ENCODE data around the gene UBE2D2. TPM values are rescaled to one million over a fixed set of nuclear protein-coding genes. Genes with fewer than 3 reads are reported as not detected.

UBE2D2 gene
- total RNA-seq, 6 donors from 2014 or later: 61.8 to 106 (median 86.7) TPM

DNA sequence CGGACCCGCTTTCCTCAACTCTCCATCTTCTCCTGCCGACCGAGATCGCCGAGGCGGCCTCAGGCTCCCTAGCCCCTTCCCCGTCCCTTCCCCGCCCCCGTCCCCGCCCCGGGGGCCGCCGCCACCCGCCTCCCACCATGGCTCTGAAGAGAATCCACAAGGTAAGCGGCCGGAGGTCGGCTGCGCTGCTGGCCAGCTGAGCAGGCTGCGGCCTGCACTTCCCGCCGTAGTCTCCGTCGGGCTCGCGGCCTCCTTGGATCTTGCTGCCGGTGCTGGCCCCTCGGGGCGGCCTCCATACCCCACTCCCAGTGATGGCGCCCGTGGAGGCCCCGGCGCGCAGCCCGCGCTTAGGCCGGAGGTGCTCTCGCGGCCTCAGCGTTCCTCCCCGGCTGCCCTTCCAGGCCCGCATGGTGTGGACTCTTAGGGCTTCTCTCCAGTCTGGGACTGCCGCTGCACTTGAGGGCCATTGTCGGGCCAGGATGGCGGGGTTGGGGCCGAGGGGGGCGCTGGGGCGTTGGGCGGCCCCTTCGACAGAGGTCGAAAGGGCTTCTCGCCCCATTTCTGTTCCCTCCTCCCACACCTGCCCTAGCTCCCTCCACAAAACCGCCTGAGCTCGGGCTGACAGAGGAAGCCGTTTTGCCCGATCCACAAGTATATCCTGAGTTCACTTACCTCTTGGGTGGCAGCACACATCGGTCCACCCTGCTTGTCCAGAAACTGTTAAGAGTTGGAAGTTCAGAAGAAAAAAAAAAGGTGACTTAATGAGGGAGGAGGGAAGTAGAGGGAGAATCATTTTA, 714 bp downstream of the UBE2D2 start:
- TF ChIP-seq POLR2AphosphoS5 (IDR thresholded peaks at IDR 0.05): no peak
- TF ChIP-seq POLR2A (IDR thresholded peaks at IDR 0.05): peak in 1 of 4 donors; percentile 0
- peaks cover 0 to 4% (median 0%) of the 10 kb centered on the region in 4 donors for H3K36me3 ChIP-seq
- 1 to 4% methylated on average over 9 to 15 of the region's 57 CpGs for WGBS, 2 donors
- H3K9me3 ChIP-seq: no peaks in the 10 kb centered on the region
- peak overlapping the region; percentile 94 to 99 (median 97) for H3K27ac ChIP-seq
- no peaks in the 10 kb centered on the region for H3K27me3 ChIP-seq
- peaks cover 40 to 55% (median 49%) of the 10 kb centered on the region in 4 donors for H3K4me1 ChIP-seq
- peak overlapping the region; percentile 44 to 91 (median 76) for H3K4me3 ChIP-seq
- peak; percentile 34 to 68 for ATAC-seq (ENCODE audit: low FRiP score in 2 of 2)
- peak in 1 of 2 donors; percentile 29 for DNase-seq

DNA sequence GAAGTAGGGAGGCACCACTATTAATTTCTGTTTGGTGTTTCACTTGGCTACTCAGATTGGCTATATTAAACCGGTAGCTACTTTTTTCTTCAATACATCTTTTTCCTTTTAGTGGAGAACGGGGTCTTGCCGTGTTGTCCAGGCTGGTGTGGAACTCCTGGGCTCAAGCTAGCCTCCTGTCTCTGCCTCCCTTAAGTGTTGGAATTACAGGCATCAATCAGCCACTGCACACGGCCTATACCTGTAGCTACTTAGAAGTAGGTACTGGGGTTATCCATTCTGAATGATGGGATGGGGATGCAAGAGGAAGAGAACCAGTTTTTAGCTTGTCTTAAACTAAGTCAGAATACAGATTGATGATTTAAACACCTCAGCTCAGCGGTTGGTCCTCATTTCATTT, 1.7 kb downstream of the UBE2D2 start:
- TF ChIP-seq POLR2A (IDR thresholded peaks at IDR 0.05): no peak
- TF ChIP-seq, protein P1, sequence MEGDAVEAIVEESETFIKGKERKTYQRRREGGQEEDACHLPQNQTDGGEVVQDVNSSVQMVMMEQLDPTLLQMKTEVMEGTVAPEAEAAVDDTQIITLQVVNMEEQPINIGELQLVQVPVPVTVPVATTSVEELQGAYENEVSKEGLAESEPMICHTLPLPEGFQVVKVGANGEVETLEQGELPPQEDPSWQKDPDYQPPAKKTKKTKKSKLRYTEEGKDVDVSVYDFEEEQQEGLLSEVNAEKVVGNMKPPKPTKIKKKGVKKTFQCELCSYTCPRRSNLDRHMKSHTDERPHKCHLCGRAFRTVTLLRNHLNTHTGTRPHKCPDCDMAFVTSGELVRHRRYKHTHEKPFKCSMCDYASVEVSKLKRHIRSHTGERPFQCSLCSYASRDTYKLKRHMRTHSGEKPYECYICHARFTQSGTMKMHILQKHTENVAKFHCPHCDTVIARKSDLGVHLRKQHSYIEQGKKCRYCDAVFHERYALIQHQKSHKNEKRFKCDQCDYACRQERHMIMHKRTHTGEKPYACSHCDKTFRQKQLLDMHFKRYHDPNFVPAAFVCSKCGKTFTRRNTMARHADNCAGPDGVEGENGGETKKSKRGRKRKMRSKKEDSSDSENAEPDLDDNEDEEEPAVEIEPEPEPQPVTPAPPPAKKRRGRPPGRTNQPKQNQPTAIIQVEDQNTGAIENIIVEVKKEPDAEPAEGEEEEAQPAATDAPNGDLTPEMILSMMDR (IDR thresholded peaks at IDR 0.05): no peak
- TF ChIP-seq POLR2AphosphoS5 (IDR thresholded peaks at IDR 0.05): no peak
- no peak for TF ChIP-seq EP300 (IDR thresholded peaks at IDR 0.05)
- Histone ChIP-seq H3K27me3 (no peaks in the 10 kb centered on the region), H3K4me3 (peak overlapping the region; percentile 44 to 91 (median 76)), H3K4me1 (peaks cover 43 to 63% (median 53%) of the 10 kb centered on the region in 4 donors), H3K27ac (peak overlapping the region in 3 of 4 donors; percentile 94 to 99 (median 98)), H3K9me3 (no peaks in the 10 kb centered on the region), H3K36me3 (peaks cover 0 to 8% (median 0%) of the 10 kb centered on the region in 4 donors)
- DNase-seq (no peak), ATAC-seq (ENCODE audit: low FRiP score in 2 of 2) (no peak)
- 24% methylated on average over 5 of the region's 5 CpGs for WGBS, 2 donors

DNA sequence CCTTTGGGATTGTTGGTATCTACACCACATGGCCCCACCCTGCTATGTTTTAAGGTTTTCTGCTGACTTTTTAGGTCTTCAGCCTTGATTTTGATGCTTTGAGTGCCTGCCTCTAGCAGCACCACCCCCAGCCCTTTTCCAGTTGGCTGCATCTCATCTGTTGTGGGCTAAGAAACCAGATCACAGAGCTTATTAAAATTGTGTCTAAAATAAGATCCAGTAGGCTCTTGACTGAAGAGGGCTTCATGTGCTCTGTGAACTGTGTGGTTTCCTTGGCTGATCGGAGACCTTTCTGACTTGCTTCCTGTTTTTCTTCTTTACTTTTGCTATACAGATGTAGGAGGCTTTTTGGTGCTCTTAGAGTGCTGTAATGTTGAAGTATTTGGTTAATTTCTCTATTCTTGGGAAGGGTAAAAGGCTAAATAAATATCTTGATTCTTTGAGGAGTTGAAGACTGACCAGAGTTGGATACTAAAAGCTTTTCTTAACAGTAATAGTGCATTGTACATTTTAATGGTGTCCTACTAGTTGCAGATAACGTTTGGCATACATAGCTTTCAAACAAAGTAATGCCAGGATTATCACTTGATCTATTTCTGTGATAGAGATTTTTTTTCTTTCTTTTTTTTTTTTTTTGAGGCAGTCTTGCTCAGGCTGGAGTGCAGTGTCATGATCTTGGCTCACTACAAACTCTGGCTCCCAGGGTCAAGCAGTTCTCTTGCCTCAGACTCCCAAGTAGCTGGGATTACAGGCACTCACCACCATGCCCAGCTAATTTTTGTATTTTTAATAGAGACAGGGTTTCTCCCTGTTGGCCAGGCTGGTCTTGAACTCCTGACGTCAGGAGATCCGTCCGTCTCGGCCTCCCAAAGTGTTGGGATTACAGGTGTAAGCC, 4.5 kb downstream of the UBE2D2 start:
- DNase-seq (peak in 1 of 2 donors; percentile 45), ATAC-seq (ENCODE audit: low FRiP score in 2 of 2) (no peak)
- WGBS, 2 donors: 51 to 54% methylated on average over 6 of the region's 6 CpGs
- no peaks in the 10 kb centered on the region for H3K9me3 ChIP-seq
- H3K27ac ChIP-seq: peak overlapping the region; percentile 37 to 68 (median 52)
- TF ChIP-seq, protein P1 (IDR thresholded peaks at IDR 0.05): no peak
- no peak for TF ChIP-seq EP300 (IDR thresholded peaks at IDR 0.05)
- peak in 1 of 4 donors; percentile 21 for TF ChIP-seq POLR2A (IDR thresholded peaks at IDR 0.05)
- TF ChIP-seq POLR2AphosphoS5 (IDR thresholded peaks at IDR 0.05): no peak
- peaks cover 0 to 15% (median 2%) of the 10 kb centered on the region in 4 donors for H3K36me3 ChIP-seq
- H3K4me3 ChIP-seq: no peak overlapping the region
- H3K27me3 ChIP-seq: no peaks in the 10 kb centered on the region
- H3K4me1 ChIP-seq: peaks cover 55 to 85% (median 60%) of the 10 kb centered on the region in 4 donors

DNA sequence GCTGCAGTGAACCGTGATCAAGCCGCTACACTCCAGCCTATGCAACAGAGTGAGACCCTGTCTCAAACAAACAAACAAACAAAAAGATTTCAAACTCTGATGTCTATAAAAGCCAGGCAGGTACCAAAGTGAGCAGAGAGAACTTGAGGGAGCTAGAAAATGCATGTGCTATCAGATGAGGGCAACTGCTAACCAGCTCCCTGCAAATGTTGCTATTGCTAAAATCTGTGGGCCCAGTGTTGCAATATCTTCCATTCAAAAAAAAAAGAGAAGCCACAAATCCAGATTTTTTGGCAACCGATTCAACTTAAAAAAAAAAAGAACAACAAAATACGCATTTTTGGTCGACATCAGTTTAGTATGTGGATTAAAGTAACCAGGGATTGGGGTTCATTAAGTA, 5.5 kb downstream of the UBE2D2 start:
- TF ChIP-seq POLR2AphosphoS5 (IDR thresholded peaks at IDR 0.05): no peak
- Histone ChIP-seq H3K27me3 (no peaks in the 10 kb centered on the region), H3K36me3 (peaks cover 0 to 15% (median 2%) of the 10 kb centered on the region in 4 donors), H3K27ac (peak overlapping the region in 3 of 4 donors; percentile 37 to 68 (median 57)), H3K9me3 (no peaks in the 10 kb centered on the region), H3K4me3 (no peak overlapping the region), H3K4me1 (peaks cover 62 to 93% (median 65%) of the 10 kb centered on the region in 4 donors)
- ATAC-seq (ENCODE audit: low FRiP score in 2 of 2): no peak
- 77% methylated on average over 5 of the region's 5 CpGs for WGBS, 2 donors
- no peak for DNase-seq

DNA sequence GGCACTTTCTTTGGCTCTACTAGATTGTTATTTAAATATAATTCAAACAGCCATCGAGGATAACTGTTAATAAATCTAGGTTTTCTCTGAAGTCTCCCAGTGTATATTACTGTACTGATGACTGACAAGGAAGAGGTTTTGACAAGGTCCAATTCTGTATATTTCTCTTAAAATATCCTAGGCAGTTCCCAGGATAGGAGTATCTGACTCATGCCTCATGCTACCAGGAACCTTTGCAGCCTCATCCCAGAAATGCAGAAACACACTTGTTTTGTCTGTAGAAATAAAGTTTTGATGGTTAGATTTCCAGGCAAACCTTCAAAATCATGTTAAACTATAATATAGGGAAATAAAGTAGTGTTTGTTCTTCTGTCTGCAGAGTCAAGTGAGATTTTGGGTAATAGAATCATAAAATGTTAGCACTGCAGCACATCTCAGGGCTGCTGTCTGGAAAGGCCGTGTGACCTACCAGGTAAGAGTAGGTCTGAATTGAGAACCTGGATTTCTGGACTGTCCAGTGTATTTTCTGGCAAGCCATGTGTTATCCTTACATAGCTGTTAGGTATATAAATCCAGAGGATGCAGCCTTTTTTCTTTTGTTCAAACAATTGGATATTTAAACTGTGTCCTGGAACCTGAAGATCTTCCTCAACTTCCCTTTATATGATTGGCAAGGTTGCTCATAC, 8.3 kb downstream of the UBE2D2 start:
- Histone ChIP-seq H3K36me3 (peaks cover 0 to 21% (median 2%) of the 10 kb centered on the region in 4 donors), H3K9me3 (no peaks in the 10 kb centered on the region), H3K27ac (no peak overlapping the region), H3K27me3 (no peaks in the 10 kb centered on the region), H3K4me3 (no peak overlapping the region), H3K4me1 (peaks cover 49 to 93% (median 59%) of the 10 kb centered on the region in 4 donors)
- WGBS, 2 donors: 69 to 70% methylated on average over 2 of the region's 2 CpGs
- TF ChIP-seq EP300 (IDR thresholded peaks at IDR 0.05) (no peak), POLR2A (IDR thresholded peaks at IDR 0.05) (no peak), POLR2AphosphoS5 (IDR thresholded peaks at IDR 0.05) (no peak)
- TF ChIP-seq, protein P1 (IDR thresholded peaks at IDR 0.05): no peak
- DNase-seq: no peak
- no peak for ATAC-seq (ENCODE audit: low FRiP score in 2 of 2)

Data from upper lobe of left lung (tissue), 6 donors.